ENCODE data around the gene ADAMTS2.

The ADAMTS2 gene

DNA sequence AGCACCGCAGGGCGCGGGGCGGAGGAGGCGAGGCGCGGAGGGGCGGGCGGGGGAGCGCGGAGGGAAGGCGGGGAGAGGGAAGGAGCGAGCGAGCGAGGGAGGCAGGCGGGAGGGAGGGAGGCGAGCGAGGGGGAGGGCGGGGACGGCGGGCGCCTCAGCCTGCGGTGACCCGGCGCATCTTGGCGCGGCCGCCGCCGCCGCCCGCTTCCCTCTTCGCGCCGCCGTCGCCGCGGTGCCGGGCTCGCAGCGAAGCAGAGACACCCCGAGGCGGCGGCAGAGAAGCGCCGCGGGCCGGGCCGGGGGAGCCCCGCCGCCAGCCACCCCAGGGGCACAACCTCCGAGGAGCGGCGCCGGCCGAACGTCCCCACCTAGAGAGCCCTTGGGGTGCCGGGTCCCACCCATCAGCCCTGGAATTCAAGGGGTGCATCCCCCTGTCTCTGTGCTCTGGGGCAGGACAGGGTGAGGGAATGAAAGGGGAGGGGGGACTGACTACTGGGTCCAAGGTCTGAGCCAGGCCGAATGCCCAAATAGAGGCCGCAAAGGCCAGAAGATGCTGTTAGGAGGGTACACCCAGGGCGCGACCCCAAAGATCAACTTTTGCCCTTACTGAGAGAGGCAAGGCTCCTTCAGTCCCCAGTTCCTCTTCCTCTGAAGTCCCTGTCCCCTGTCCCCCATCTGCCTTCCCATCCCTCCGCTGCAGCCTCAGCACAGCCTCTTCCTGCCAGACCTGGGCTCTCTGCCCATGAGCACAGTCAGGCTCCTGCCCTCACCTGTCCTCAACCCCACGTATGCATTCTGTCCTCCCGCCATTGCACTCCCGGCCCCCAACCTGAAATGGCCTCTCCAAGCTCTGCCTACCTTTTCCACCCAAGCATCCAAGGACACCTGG is at the start of gene ADAMTS2:
Gene ADAMTS2 (minus strand): TSS at position 29 of the 889 bp plus-strand sequence. CDS start 133 bp downstream, outside the sequence.
- DNase-seq, result peak; percentile 45

DNA sequence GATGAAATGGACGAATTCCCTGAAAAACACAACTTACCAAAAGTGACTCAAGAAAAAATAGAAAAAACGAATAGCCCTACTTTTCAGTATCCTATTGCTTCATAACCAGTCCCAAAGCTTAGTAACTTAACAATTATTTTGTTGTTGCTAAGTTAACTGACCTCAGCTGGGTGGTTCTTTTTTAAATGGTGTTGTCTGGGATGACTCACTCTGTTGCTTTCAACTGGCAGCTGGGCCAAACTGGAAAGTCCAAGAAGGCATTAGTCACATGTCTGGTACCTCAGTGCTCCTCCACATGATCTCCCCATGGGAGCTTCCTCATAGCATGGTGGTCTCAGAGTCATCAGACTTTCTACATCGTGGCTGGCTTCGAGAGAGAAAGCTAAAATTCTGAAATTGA is 47.8 kb upstream of the ADAMTS2 start:
- peak; percentile 73 for DNase-seq

DNA sequence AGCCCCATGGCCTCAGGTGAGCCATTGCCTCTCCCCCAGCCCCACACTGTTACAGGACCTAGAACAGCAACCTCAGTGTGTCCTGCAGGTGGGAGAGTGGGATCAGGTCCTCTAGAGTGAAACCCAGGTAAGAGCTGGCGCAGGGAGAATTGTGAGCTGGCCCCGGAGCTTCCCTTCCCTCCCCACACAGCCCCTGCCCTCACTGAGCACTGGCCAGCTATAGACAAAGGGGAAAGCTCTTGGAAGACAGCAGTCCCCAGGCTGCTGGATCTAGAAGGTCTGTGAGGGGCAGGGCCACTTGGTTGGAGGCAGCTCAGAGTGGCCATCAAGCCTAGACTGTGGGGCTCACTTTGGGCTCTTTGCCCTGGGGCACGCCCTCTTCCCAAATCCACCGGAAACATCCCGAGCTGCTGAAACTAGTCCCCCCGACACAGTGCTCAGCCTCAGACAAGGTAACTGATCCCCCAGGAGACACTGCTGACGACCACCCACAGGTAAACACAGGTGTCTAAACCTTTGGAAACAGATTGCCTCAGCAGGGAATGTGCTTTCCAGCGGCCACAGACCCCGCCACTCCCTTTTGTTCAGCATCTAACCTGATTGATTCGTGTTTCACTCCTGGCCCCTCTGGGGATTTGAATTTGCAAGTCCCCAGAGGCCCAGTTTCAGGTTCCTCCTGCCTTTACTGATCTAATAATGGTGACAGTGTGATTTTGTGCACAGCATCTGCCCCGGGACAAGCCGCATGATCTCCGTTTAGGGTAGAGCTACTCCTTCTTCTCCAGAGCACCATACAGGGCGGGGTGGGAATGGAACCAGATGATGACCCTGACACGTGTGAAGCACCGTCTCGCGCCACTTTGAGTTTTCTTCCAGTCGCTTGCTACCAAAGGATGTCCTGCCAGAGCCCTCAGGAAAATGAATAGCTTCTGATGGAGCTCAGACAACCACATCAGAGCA is 42.2 kb upstream of the ADAMTS2 start:
- DNase-seq, result no peak

DNA sequence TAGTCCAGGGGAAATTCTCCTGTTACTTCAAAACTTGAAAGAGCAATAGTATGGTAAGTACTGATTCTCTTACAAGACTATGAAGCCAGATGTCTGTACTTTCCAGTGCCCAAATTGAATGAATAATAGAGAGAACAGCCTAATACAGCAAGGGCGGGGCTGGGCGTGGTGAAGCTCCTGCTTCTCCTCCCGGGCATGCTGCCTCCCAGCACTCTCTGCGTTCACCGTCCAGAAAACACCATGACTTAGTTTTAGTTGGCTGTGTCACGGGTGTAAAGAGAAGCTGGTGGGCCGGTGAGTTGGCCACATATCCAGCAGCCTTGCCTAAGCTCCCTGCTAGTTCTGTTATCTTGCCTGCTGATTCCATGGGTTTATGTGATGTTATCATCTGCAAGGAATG is 40.7 kb upstream of the ADAMTS2 start:
- DNase-seq, result no peak

DNA sequence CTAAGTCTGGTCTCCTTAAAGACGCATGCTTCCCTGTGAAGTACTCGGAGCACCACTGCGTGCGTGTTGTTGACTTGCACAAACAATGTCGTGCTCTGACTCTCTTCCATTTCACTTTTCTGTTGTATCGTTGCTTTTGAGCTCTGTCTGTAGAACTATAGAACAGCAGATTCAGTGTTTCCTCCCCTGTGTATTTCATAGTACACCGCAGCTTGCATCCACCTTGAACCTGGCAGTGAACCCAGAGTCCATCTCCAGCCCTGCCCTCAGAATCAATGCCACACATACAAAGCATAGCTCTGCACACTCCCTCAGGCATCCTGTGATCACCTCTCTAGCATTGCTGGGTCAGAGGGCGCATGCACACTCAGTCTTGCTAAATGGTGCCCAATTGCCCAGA is 37.2 kb upstream of the ADAMTS2 start:
- no peak for DNase-seq

DNA sequence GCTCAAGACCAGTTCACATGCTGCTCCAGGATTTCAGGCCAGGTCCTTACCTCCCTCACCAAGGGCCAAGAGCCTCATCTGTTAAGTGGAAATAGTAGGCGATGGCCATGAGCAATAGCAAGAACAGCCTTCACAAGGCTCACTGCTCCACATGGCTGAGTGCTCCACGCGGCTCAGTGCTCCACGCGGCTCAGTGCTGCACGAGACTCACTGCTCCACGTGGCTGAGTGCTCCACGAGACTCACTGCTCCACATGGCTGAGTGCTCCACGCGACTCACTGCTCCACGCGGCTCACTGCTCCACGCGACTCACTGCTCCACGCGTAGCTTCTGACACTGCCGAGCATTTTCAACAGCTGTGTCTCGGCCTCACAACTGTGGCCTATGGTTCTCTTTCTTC is 36.4 kb upstream of the ADAMTS2 start:
- DNase-seq, result no peak

DNA sequence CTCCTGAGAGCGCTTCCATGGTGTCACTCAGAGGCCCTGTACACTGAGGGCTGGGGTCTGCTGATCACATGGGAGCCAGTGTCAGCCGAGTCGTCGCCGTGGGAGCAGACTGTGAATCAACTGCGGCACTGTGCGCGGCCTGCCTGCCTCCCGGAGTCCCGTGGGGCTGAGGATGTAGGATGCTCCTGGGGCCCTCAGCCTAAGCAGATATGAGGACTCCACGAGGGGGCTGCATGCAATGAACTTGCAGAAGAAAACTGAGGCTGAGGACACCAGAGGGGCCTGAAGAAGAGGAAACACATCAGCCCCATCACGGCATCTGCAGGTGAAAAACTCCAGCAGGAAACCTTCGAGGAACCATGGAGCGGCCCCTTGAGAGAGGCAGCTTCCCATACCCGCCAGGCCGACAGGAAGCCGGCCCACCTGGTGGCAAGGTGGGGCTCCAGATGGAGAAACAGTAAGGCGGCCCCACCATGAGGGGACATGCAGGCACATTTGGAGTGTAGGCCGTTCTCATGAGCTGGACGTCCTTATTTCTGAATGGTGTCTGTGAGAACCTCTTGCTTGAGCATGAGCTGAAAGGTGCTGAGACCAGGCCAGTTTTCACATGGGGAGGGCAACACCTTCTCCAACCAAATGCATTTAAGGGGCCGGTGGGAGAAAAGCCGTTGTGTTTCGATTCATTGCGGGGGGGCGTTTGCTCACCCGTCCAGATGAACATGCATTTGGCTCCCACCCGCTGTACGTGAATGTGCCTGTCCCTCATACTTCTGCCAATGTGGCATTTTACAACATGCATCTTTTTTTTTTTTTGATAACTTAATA is 35.2 kb upstream of the ADAMTS2 start:
- no peak for DNase-seq

DNA sequence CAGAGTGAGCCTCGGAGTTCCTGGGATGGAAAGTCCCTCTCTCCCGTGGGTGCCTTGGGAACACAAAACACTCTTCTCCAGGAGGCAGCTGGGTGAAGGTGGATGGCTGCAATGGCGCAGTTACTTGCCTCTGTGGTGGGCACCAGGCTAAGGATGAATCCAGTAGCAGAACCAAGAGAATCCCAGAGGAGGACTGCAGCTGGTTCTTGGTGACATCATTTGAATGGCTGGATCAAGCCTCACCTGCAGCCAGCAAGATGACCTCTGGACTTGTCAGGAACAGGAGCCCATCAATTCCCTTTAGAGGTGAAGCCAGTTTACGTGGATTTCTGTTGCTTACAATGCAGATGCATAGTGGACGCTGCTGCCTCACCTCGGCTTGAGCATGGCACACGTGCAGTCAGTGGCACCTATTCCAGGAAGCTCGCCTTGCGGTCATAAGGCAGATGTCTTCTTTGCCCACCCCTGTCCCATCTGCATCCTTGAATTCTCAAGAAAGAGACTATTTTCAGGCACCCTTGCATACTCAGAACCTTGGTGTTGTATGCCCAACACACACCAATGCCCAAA is 34.1 kb upstream of the ADAMTS2 start:
- DNase-seq, result no peak

DNA sequence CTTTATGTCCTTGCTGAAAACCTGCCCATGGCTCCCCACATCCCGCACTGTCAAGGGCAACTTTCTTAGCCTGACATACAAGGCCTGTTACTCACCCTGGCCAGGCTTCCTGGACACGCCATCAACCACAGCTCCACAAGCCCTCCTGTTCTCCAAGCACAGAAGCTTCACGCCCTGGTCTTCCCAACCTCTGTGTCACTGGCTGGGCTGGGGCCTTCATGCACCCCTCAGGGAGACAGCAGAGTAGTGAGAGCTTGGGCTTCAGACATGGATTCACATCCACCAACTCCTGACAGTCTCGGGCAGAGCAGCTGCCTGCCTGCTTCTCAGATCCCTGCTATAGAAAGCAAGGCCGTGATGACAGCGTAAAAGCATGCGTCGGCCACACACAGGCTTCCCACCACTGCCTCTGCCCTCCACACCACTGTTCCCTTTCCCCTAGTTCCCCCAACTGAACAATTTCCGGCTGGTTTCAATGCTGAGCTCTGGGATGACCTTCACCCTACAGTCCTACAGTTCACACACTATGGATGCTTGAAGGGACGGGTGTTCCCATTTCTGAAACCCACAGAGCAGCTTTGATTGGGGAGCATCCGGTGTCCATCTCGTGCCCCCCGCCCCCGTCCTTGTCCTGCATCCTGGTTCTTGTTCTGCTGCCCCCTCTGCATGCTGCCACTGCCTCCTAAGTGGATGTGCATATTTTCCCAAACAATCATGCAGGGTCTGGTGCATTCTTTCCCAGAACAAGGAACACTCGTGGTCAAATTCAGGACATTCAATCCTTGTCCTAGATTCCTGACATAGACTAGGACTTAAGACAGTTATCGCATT is 33.4 kb upstream of the ADAMTS2 start:
- DNase-seq, result no peak

DNA sequence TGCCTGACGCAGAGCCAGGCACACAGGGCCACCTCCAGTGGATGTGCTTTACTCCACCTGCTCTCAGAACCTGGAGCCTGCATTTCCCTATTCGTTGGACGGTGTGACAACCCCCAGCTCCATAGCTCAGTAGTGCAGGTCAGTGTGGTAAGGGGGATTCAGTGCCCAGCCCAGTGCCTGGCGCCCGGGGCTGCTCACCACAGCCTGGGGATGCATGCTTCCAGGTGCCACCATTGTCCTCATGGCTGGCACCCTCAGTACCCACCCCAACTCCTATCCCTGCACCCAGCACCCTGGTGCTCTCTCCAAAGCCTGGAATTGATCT is 32.8 kb upstream of the ADAMTS2 start:
- no peak for DNase-seq

DNA sequence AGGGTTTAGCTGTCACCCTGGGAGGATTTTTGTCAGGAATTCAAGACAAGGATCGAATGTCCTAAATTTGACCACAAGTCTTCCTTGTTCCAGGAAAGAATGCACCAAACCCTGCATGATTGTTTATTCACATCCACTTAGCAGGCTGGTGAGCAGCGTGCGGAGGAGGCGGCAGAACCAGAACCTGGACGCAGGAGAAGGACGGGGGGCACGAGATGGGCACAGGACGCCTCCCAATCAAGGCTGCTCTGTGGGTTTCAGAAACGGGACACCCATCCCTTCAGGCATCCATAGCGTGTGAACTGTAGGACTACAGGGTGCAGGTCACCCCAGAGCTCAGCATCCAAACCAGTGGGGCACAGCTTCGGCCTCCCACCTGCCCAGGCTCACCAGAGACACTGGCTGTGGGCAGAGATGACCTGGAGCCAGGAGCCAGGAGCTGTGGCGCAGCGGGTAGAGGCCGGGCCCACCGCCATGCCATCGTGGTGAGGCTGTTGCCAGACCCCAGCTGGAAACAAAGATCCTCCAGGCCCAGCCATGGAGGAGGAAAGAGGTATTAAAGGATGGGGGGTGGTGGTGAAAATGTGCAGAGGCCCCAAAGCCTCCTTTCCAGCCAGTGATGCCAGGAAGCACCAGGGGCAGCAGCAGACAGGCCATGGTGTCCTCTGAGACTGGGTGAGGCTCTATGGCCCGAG is 32.3 kb upstream of the ADAMTS2 start:
- DNase-seq, result no peak

DNA sequence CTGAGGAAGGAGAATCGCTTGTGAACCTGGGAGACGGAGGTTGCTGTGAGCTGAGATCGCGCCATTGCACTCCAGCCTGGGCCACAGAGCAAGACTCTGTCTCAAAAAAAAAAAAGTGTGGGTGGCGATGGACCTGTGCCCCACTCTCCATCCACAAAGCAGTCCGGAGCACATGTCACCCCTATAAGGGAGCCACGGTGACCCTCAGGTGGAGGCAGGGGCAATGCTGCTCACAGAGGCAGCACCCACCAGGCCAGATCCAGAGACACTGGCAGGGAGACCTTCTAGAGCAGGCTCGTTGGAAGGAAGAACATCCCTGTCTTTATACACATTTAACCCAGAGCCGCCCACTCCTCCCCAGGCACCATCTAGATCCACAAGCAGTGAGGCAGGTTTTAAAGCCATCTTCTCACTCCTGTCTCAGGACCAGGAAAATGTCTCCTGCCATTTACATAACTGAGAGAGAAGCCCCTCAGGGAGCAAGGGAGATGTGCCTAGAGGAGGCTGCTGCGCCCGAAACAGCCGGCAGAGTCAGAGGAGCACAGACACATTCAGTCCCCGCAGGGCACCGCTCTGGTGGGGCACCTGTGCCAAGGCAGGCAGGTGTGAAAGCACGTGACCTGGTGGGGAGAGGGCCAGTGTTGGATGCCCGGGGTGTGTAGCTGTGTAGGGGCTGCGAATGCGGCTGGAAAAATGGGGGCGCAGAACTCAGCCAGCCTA is 31.6 kb upstream of the ADAMTS2 start:
- DNase-seq, result no peak

DNA sequence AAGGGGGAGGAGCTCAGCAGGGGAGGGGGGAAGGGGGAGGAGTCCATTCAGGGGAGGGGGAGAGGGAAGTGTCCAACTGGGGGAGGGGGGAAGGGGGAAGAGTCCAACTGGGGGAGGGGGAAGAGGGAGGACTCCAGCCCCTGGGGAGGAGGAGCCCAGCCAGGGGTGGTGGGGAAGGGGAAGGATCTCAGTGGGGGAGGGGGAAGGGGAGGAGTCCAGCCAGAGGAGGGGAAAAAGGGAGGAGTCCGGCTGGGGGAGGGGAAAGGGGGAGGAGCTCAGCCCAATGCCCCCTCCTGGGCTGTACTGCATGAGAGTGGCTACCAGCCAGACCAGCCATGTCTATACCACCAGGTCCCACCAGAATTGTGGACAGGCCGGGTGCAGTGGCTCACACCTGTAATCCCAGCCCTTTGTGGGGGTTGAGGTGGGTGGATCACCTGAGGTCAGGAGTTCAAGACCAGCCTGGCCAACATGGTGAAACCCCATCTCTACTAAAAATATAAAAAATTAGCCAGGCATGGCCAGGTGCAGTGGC is 30.6 kb upstream of the ADAMTS2 start:
- DNase-seq, result no peak

DNA sequence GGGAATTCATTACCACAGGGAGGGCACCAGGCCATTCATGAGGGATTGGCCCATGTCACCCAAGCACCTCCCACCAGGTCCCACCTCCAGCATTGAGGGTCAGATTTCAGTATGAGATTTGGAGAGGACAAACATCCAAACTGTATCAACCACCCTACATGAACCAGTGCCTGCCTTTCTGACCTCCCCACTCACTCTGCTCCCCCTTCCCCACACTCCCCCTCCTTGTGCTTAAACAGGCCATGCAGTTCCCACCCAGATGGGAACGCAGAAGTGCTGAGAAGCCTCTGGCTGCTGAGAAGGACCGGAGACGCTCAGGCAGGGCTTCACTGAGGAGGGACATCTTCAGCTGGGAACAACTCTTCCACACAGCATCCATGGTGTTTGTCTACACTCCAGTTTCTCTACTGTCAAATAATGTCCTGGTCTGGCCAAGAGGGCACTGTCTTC is 30.0 kb upstream of the ADAMTS2 start:
- DNase-seq, result no peak

DNA sequence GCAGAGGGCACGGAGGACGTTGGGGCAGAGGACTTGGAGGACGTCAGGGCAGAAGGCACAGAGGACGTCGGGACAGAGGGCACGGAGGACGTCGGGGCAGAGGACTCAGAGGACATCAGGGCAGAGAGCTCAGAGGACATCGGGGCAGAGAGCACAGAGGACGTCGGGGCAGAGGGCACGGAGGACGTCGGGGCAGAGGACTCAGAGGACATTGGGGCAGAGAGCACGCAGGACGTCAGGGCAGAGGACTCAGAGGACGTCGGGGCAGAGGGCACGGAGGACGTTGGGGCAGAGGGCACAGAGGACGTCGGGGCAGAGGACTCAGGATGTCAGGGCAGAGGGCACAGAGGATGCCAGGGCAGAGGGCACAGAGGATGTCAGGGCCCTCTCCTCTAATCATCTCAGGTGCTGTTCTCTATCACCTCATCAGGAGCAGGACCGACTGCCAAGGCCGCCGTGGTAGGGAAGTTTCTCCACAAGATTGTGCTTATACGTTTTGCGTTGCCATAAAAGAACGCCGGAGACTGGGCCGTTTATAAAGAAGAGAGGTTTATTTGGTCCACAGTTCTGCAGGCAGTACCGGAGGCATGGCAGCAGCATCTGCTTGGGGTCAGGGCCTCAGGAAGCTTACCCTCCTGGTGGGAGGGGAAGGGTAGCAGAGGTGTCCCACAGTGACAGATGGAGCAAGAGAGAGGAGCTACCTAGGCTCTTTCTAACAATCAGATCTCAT is 29.4 kb upstream of the ADAMTS2 start:
- DNase-seq, result no peak

DNA sequence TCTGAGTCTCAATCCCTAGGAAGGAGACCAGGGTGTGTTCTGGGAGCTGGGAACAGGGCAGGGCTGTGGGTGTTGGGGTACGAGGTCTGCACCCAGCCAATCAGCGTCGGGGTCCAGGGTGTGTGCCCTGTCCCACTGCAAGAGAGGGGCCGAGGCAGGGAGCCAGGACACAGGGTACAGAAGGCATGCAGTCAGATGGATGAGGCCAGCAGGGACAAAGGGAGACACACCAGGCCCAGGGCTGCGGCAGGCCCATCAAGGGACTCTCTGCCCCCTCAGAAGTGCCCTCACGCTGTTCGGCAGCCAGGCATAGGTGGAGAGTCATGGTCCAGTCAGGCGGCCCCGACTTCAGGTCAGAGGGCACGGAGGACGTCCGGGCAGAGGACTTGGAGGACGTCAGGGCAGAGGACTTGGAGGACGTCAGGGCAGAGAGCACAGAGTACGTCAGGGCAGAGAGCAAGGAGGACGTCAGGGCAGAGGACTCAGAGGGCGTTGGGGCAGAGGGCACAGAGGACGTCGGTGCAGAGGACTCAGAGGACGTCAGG is 28.8 kb upstream of the ADAMTS2 start:
- DNase-seq, result no peak

DNA sequence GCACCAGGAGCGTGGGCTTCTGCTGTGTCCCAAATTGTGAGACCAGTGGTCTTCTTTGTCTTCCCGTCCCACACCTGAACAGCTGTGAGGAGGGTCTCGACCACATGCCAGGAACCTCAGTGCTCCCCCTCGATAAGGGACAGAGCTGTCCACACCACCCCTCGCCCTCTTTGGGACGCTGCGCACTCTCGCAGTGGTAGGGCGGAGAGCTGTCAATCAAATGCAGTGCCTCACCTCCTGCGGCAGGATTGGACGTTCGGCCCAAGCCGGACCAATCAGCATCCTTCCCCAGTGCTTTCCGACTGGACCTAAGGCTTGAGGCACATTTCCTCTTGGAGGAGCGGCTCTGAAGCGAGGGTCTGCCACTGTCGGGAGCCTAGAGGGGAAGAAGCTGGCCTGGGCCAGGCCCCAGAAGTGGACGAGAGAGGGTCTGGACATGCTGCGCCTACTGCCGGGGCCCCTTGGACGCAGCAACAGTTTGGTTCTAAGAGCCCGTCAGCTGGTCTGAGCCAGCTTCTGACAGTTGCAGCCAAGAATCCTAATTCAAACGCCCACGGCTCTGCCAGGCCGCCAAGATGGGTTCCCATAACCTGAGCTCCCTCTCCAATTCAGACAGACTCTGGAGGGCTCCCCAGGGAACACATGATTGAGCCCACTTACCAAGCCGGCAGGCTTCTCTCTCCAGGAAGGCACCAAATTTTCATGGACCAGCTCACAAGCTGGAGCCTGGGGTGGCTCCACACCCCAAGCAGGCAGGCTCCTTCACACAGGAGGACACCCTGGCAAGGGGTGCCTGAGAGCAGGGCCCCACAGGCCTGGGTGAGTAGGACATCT is 28.1 kb upstream of the ADAMTS2 start:
- DNase-seq, result no peak

Data from MV-4-11 (cell line).